ENCODE measurements around the gene NPAS1. TPM values are rescaled to one million over a fixed set of nuclear protein-coding genes. Genes with fewer than 3 reads are reported as not detected.

The NPAS1 gene
- total and polyA plus RNA-seq, 2 experiments from 2014 or later: 5.6 to 9.8 TPM

GRCh38 chr19:47005873-47006272 lies 13.8 kb upstream of the NPAS1 start (continued):
- TF ChIP-seq ZNF462 (CRISPR knock-in tag; IDR thresholded peaks at IDR 0.05): no peak
- no peak for TF ChIP-seq STAT1 (IDR thresholded peaks at IDR 0.05; ENCODE audit: unreplicated experiment)
- no peak for TF ChIP-seq CTCF (conservative IDR thresholded peaks at IDR 0.05; ENCODE audit: low read depth in 2 of 2)
- no peak for TF ChIP-seq ETS1 (IDR thresholded peaks at IDR 0.05)
- TF ChIP-seq JUNB (IDR thresholded peaks at IDR 0.05; ENCODE audit: unreplicated experiment): no peak
- TF ChIP-seq ZNF331 (CRISPR knock-in tag; IDR thresholded peaks at IDR 0.05; ENCODE audit: low read depth): no peak
- no peak for TF ChIP-seq ZNF114 (CRISPR knock-in tag; IDR thresholded peaks at IDR 0.05)

All from GM23338 (cell line).